CD4-positive, alpha-beta T cell treated with Interferon alpha-2 for 1 hour (primary cell): ENCODE measurements around the gene N4BP3.

Experiments
- DNase-seq, 2 donors: peaks; one replicate each; pipeline ENCODE4 v3.0.0-alpha.2; 2020 to 2022

Gene N4BP3

GRCh38 chr5:178150977-178151734 is 37.8 kb downstream of the N4BP3 start:
- DNase-seq = no peak

GRCh38 chr5:178152491-178153444 is 39.4 kb downstream of the N4BP3 start:
- DNase-seq = no peak

GRCh38 chr5:178153530-178154340 is 40.4 kb downstream of the N4BP3 start, which contains the start of gene NHP2:
TSS of gene NHP2 (minus strand) at chr5:178153885. CDS start at chr5:178153817, 68 bp downstream.
- peak; percentile 96 to 98 for DNase-seq

- no peak for DNase-seq
Measured at GRCh38 chr5:178155065-178155464, 41.7 kb downstream of the N4BP3 start.

- no peak for DNase-seq
Measured at GRCh38 chr5:178160176-178160575, 46.8 kb downstream of the N4BP3 start.

- DNase-seq = no peak
Measured at GRCh38 chr5:178162481-178162880, 49.1 kb downstream of the N4BP3 start.

GRCh38 chr5:178163772-178164735 is 50.7 kb downstream of the N4BP3 start:
- peak; percentile 87 to 91 for DNase-seq

GRCh38 chr5:178165581-178165980 is 52.2 kb downstream of the N4BP3 start:
- DNase-seq = no peak

GRCh38 chr5:178170455-178170854 is 57.1 kb downstream of the N4BP3 start:
- DNase-seq = no peak

GRCh38 chr5:178174456-178174855 is 61.1 kb downstream of the N4BP3 start:
- DNase-seq = no peak
